IMR-90 (cell line): Measurements from ENCODE around the gene COL17A1. TPM values are rescaled to one million over a fixed set of nuclear protein-coding genes. Genes with fewer than 3 reads are reported as not detected.

Source experiments
- ATAC-seq: fragments of 200-7000 bp; cut with Tn5 transposase; 2 replicates; pipeline ENCODE4 v1.9.1; 2020; ENCODE audit warnings: low read depth, mild to moderate bottlenecking, moderate library complexity
- BruUV-seq: library from RNA; stranded (reverse); fragments of 400-500 nt; replicated peaks from 2 replicates; lab custom pipeline; 2021; lab: Mats Ljungman, UMichigan
- CTCF ChIA-PET: fragments of 300-600 bp; formaldehyde crosslinking; extraction: SDS; loops from one replicate; lab custom pipeline; 2021; ENCODE audit warnings: antibody characterized with exemption; lab: Yijun Ruan, JAX
- POLR2A ChIA-PET: fragments of 300-600 bp; sonication (Branson Sonifier 250); formaldehyde crosslinking; loops from one replicate; lab custom pipeline; 2022; ENCODE audit warnings: antibody characterized with exemption; ENCODE audit not compliant: unreplicated experiment; lab: Charles Lee
- DNase-seq: peaks from one replicate; pipeline ENCODE4 v3.0.0; 2013
- H2AFZ ChIP-seq: replicated peaks from 2 replicates; pipeline ENCODE3; 2013; ENCODE audit warnings: low read length, mild to moderate bottlenecking; ENCODE audit not compliant: poor library complexity
- H2AK5ac ChIP-seq: 2 replicates; pipeline ENCODE4 v1.6.1; 2013; ENCODE audit warnings: low read depth, low read length, inconsistent platforms
- H2AK9ac ChIP-seq: replicated peaks from 2 replicates; pipeline ENCODE3; 2013; ENCODE audit warnings: mild to moderate bottlenecking, low read depth, low read length, moderate library complexity; ENCODE audit not compliant: poor library complexity
- H2BK120ac ChIP-seq: 2 replicates; pipeline ENCODE4 v1.6.1; 2013; ENCODE audit warnings: low read depth, low read length, inconsistent platforms
- H2BK15ac ChIP-seq: 3 replicates; pipeline ENCODE4 v1.6.1; 2013; ENCODE audit warnings: low read depth, low read length, inconsistent platforms
- H2BK20ac ChIP-seq: 2 replicates; pipeline ENCODE4 v1.6.1; 2013; ENCODE audit warnings: low read depth, mild to moderate bottlenecking, inconsistent platforms, low read length, moderate library complexity
- H2BK5ac ChIP-seq: 2 replicates; pipeline ENCODE4 v1.6.1; 2013; ENCODE audit warnings: mild to moderate bottlenecking, low read depth, low read length, inconsistent platforms; ENCODE audit not compliant: poor library complexity, severe bottlenecking
- H3K14ac ChIP-seq: replicated peaks from 2 replicates; pipeline ENCODE4 v1.6.1; 2013; ENCODE audit warnings: low read depth, low read length, inconsistent platforms
- H3K18ac ChIP-seq: 2 replicates; pipeline ENCODE4 v1.6.1; 2013; ENCODE audit warnings: low read depth, low read length, control low read depth
- H3K23ac ChIP-seq: 2 replicates; pipeline ENCODE4 v1.6.1; 2013; ENCODE audit warnings: low read depth, low read length, inconsistent platforms
- H3K27ac ChIP-seq: 2 replicates; pipeline ENCODE4 v1.5.1; 2013; ENCODE audit warnings: mild to moderate bottlenecking, control low read depth, low read length; ENCODE audit not compliant: insufficient read depth
- H3K27me3 ChIP-seq: 2 replicates; pipeline ENCODE4 v1.6.1; 2013; ENCODE audit warnings: low read length; ENCODE audit not compliant: control insufficient read depth, insufficient read depth
- H3K36me3 ChIP-seq: 2 replicates; pipeline ENCODE4 v1.6.1; 2013; ENCODE audit warnings: low read length, mixed read lengths; ENCODE audit not compliant: control insufficient read depth, insufficient read depth
- H3K4ac ChIP-seq: 2 replicates; pipeline ENCODE4 v1.6.1; 2013; ENCODE audit warnings: low read depth, low read length, inconsistent platforms
- H3K4me1 ChIP-seq: 2 replicates; pipeline ENCODE4 v1.6.1; 2013; ENCODE audit warnings: low read length, mixed read lengths; ENCODE audit not compliant: control insufficient read depth, insufficient read depth
- H3K4me2 ChIP-seq: 2 replicates; pipeline ENCODE4 v1.6.1; 2013; ENCODE audit warnings: low read depth, mild to moderate bottlenecking, control low read depth, low read length, moderate library complexity
- H3K4me3 ChIP-seq: 2 replicates; pipeline ENCODE4 v1.5.1; 2013; ENCODE audit warnings: low read depth, mild to moderate bottlenecking, control low read depth, low read length, moderate library complexity; ENCODE audit not compliant: insufficient read depth
- H3K56ac ChIP-seq: 2 replicates; pipeline ENCODE4 v1.6.1; 2013; ENCODE audit warnings: low read length, inconsistent platforms; ENCODE audit not compliant: insufficient read depth; ENCODE audit errors: extremely low read depth
- H3K79me1 ChIP-seq, 2 experiments: 2 replicates each; pipeline ENCODE4 v1.6.1; 2013; ENCODE audit warnings: low read length in 2 of 2, inconsistent platforms in 1 of 2, low read depth in 1 of 2
- H3K9ac ChIP-seq: 2 replicates; pipeline ENCODE4 v1.6.1; 2013; ENCODE audit warnings: low read depth, low read length, control low read depth
- H3K9me1 ChIP-seq: 2 replicates; pipeline ENCODE4 v1.6.1; 2013; ENCODE audit warnings: low read length, inconsistent platforms; ENCODE audit not compliant: insufficient read depth
- H3K9me3 ChIP-seq: 2 replicates; pipeline ENCODE4 v1.6.1; 2013; ENCODE audit warnings: low read length; ENCODE audit not compliant: control insufficient read depth, insufficient read depth
- H4K20me1 ChIP-seq: 2 replicates; pipeline ENCODE4 v1.6.1; 2013; ENCODE audit warnings: low read length, inconsistent platforms; ENCODE audit not compliant: insufficient read depth
- H4K5ac ChIP-seq: 2 replicates; pipeline ENCODE4 v1.6.1; 2013; ENCODE audit warnings: mild to moderate bottlenecking, low read depth, low read length, control low read depth
- H4K8ac ChIP-seq, 2 experiments: 2 replicates each; pipeline ENCODE4 v1.6.1; 2013; ENCODE audit warnings: low read depth in 2 of 2, low read length in 2 of 2, control low read depth in 1 of 2, inconsistent platforms in 1 of 2
- H4K91ac ChIP-seq: 2 replicates; pipeline ENCODE4 v1.6.1; 2013; ENCODE audit warnings: low read depth, low read length, inconsistent platforms; ENCODE audit not compliant: insufficient read depth
- BHLHE40 ChIP-seq: fragments of 150-350 bp; IDR thresholded peaks from 2 replicates; pipeline ENCODE4 v1.6.1; 2016; ENCODE audit warnings: mild to moderate bottlenecking, low read depth, low read length
- CEBPB ChIP-seq: IDR thresholded peaks from 2 replicates; pipeline ENCODE4 v1.6.1; 2012; ENCODE audit warnings: low read depth, low read length, improper control_type of control experiment
- CHD1 ChIP-seq: IDR thresholded peaks from 2 replicates; pipeline ENCODE4 v1.6.1; 2012; ENCODE audit warnings: low read depth, low read length, improper control_type of control experiment
- CTCF ChIP-seq: conservative IDR thresholded peaks from 2 replicates; pipeline ENCODE4 v1.5.1; 2012; ENCODE audit warnings: mild to moderate bottlenecking, low read depth, low read length, improper control_type of control experiment
- ELK1 ChIP-seq: fragments of 150-350 bp; IDR thresholded peaks from 2 replicates; pipeline ENCODE4 v1.6.1; 2016; ENCODE audit warnings: low read depth, mild to moderate bottlenecking, low read length, moderate library complexity, borderline replicate concordance
- FOS ChIP-seq: fragments of 150-350 bp; IDR thresholded peaks from 2 replicates; pipeline ENCODE4 v1.6.1; 2016; ENCODE audit warnings: low read depth, low read length
- MAFK ChIP-seq: IDR thresholded peaks from 2 replicates; pipeline ENCODE4 v1.6.1; 2012; ENCODE audit warnings: low read depth, low read length, improper control_type of control experiment
- MAZ ChIP-seq: IDR thresholded peaks from 2 replicates; pipeline ENCODE4 v1.6.1; 2012; ENCODE audit warnings: low read depth, mild to moderate bottlenecking, low read length, improper control_type of control experiment, moderate library complexity, borderline replicate concordance
- MXI1 ChIP-seq: IDR thresholded peaks from 2 replicates; pipeline ENCODE4 v1.6.1; 2012; ENCODE audit warnings: low read depth, mild to moderate bottlenecking, low read length, moderate library complexity, borderline replicate concordance
- NFE2L2 ChIP-seq: fragments of 150-350 bp; IDR thresholded peaks from 2 replicates; pipeline ENCODE4 v1.6.1; 2016; ENCODE audit warnings: low read depth, mild to moderate bottlenecking, low read length
- POLR2A ChIP-seq: IDR thresholded peaks from 2 replicates; pipeline ENCODE4 v1.6.1; 2012; ENCODE audit warnings: mild to moderate bottlenecking, low read depth, low read length
- RAD21 ChIP-seq: IDR thresholded peaks from 2 replicates; pipeline ENCODE4 v1.6.1; 2012; ENCODE audit warnings: low read length, improper control_type of control experiment
- RCOR1 ChIP-seq: IDR thresholded peaks from 2 replicates; pipeline ENCODE4 v1.6.1; 2012; ENCODE audit warnings: mild to moderate bottlenecking, low read length, improper control_type of control experiment; ENCODE audit not compliant: insufficient replicate concordance
- RFX5 ChIP-seq: IDR thresholded peaks from 2 replicates; pipeline ENCODE4 v1.8.0; 2012; ENCODE audit warnings: low read depth, mild to moderate bottlenecking, low read length, moderate library complexity
- SMC3 ChIP-seq: fragments of 150-350 bp; IDR thresholded peaks from 2 replicates; pipeline ENCODE4 v1.6.1; 2016; ENCODE audit warnings: low read depth, mild to moderate bottlenecking, antibody characterized with exemption, low read length, moderate library complexity
- USF2 ChIP-seq: fragments of 150-350 bp; IDR thresholded peaks from 2 replicates; pipeline ENCODE4 v1.6.1; 2017; ENCODE audit warnings: mild to moderate bottlenecking, antibody characterized with exemption, low read length, low read depth
- WGBS, 2 experiments: methylation state at CpG; one replicate each; pipeline versions ENCODE4 v1.1.5 to v1.1.7; 2013; ENCODE audit warnings: missing lambda C conversion rate in 2 of 2; ENCODE audit not compliant: insufficient read length in 1 of 2; ENCODE audit errors: extremely low coverage in 2 of 2; 5-methylcytosine and 5-hydroxymethylcytosine counted together
- dilution Hi-C: fragments of 300-500 bp; cut with HindIII; formaldehyde crosslinking; loops from one replicate; pipeline ENCODE4 v1.14.3; 2018; ENCODE audit warnings: low sequenced_read_pairs; ENCODE audit not compliant: unreplicated experiment
- in situ Hi-C: fragments of 300-500 bp; cut with MboI; formaldehyde crosslinking; loops from 3 replicates; pipeline ENCODE4 v1.14.3; 2019; ENCODE audit warnings: low sequenced_read_pairs, inconsistent platforms, mixed read lengths
- intact Hi-C: fragments of 100-400 bp; cut with micrococcal nuclease; formaldehyde crosslinking; loops from 2 replicates; pipeline ENCODE4 v1.10.0; 2022
- polyA plus RNA-seq, 3 experiments: library from polyadenylated mRNA; depleted of rRNA; stranded (reverse); fragments of >200 nt; gene quantifications; 2 replicates each; pipeline ENCODE4 v1.2.3, GENCODE V29; 2012; ENCODE audit warnings: low replicate concordance in 1 of 3
- total RNA-seq: library from RNA; depleted of rRNA; stranded (reverse); fragments of >200 nt; gene quantifications from 2 replicates; pipeline ENCODE4 v1.2.3, GENCODE V29; 2012

The COL17A1 gene
- total and polyA plus RNA-seq, 2 of the 4 experiments (the other 2 are of a cell fraction) = 0.14 to 0.18 TPM

- no TSS peak for BruUV-seq
- no peak for ATAC-seq
- in situ Hi-C loops = no loop called here
Observed at GRCh38 chr10:104069613-104070012, 16.1 kb downstream of the COL17A1 start.

More at GRCh38 chr10:104069613-104070012, 16.1 kb downstream of the COL17A1 start:
- Histone ChIP-seq H3K27me3 (peaks cover 63% of the 10 kb centered on the region), H3K79me1 (no peaks in the 10 kb centered on the region), H4K20me1 (no peaks in the 10 kb centered on the region), H2AFZ (no peak overlapping the region), H3K27ac (no peak overlapping the region), H4K8ac (no peak overlapping the region), H3K56ac (no peak overlapping the region), H2BK15ac (no peak overlapping the region), H3K4me1 (0 out of 2 replicates have a peak, but pooled peaks cover 2% of the 10 kb centered on the region), H3K4ac (no peak overlapping the region), H3K23ac (no peak overlapping the region), H3K4me2 (no peak overlapping the region), H2AK9ac (no peak overlapping the region), H2BK120ac (no peak overlapping the region), H4K5ac (no peak overlapping the region), H3K9me1 (no peaks in the 10 kb centered on the region), H3K18ac (no peak overlapping the region), H2BK5ac (no peak overlapping the region), H3K36me3 (no peaks in the 10 kb centered on the region), H3K14ac (no peak overlapping the region), H3K9ac (no peak overlapping the region), H2AK5ac (no peak overlapping the region), H4K91ac (no peak overlapping the region), H2BK20ac (no peak overlapping the region), H3K9me3 (no peaks in the 10 kb centered on the region; the same call in 1 of the 2 replicates), H3K4me3 (no peak overlapping the region)
- dilution Hi-C loops (no loop called here), intact Hi-C loops (no loop called here)
- ChIA-PET POLR2A (no interaction called here), CTCF (interaction anchor here (1.1 kb wide), 1 partner anchor 15 kb away, joined by 3 read pairs; no protein-coding TSS in a partner anchor)
- WGBS, 2 experiments = 90% methylated on average over 2 of the region's 6 CpGs; no CpG with 5 or more reads in 1 of the 2 experiments
- DNase-seq = no peak
- TF ChIP-seq POLR2A = no peak
- TF ChIP-seq RAD21 = no peak
- TF ChIP-seq CEBPB = no peak
- no peak for TF ChIP-seq ELK1
- no peak for TF ChIP-seq NFE2L2
- no peak for TF ChIP-seq USF2
- TF ChIP-seq FOS = no peak
- TF ChIP-seq MAZ = no peak
- no peak for TF ChIP-seq RFX5
- TF ChIP-seq SMC3 = no peak
- no peak for TF ChIP-seq BHLHE40
- TF ChIP-seq CHD1 = no peak
- no peak for TF ChIP-seq RCOR1
- no peak for TF ChIP-seq CTCF
- TF ChIP-seq MXI1 = no peak
- TF ChIP-seq MAFK = no peak
